ENCODE results near the gene MAP4K2.

DNA sequence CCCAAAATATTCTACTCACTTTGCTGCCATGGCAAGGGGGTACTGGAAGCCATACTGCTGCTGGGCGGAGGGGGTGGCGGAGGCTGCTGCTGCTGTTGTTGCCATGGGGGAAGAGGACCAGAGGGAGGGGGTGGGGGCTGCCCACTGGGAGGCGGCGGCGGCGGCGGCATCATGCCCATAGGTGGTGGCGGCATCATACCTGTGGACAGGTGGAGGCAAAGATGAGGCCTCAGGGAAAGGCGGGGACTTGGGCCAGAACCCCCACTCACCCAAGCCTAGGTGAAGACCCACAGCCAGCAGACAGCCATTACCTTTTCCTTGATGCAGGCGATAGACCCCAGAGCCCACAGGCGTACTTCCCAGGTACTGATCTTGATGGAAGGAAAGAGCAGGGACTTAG is 36.1 kb downstream of the MAP4K2 start:
- TF ChIP-seq, protein P1, sequence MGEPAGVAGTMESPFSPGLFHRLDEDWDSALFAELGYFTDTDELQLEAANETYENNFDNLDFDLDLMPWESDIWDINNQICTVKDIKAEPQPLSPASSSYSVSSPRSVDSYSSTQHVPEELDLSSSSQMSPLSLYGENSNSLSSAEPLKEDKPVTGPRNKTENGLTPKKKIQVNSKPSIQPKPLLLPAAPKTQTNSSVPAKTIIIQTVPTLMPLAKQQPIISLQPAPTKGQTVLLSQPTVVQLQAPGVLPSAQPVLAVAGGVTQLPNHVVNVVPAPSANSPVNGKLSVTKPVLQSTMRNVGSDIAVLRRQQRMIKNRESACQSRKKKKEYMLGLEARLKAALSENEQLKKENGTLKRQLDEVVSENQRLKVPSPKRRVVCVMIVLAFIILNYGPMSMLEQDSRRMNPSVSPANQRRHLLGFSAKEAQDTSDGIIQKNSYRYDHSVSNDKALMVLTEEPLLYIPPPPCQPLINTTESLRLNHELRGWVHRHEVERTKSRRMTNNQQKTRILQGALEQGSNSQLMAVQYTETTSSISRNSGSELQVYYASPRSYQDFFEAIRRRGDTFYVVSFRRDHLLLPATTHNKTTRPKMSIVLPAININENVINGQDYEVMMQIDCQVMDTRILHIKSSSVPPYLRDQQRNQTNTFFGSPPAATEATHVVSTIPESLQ (CRISPR knock-in tag; IDR thresholded peaks at IDR 0.05) = no peak
- TF ChIP-seq NR3C1 (CRISPR knock-in tag; conservative IDR thresholded peaks at IDR 0.05; ENCODE audit: low read depth) = no peak
- TF ChIP-seq, protein P2, sequence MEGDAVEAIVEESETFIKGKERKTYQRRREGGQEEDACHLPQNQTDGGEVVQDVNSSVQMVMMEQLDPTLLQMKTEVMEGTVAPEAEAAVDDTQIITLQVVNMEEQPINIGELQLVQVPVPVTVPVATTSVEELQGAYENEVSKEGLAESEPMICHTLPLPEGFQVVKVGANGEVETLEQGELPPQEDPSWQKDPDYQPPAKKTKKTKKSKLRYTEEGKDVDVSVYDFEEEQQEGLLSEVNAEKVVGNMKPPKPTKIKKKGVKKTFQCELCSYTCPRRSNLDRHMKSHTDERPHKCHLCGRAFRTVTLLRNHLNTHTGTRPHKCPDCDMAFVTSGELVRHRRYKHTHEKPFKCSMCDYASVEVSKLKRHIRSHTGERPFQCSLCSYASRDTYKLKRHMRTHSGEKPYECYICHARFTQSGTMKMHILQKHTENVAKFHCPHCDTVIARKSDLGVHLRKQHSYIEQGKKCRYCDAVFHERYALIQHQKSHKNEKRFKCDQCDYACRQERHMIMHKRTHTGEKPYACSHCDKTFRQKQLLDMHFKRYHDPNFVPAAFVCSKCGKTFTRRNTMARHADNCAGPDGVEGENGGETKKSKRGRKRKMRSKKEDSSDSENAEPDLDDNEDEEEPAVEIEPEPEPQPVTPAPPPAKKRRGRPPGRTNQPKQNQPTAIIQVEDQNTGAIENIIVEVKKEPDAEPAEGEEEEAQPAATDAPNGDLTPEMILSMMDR (IDR thresholded peaks at IDR 0.05) = no peak
- TF ChIP-seq ELF4 (CRISPR knock-in tag; IDR thresholded peaks at IDR 0.05; ENCODE audit: low read depth) = no peak
- TF ChIP-seq, protein P3, sequence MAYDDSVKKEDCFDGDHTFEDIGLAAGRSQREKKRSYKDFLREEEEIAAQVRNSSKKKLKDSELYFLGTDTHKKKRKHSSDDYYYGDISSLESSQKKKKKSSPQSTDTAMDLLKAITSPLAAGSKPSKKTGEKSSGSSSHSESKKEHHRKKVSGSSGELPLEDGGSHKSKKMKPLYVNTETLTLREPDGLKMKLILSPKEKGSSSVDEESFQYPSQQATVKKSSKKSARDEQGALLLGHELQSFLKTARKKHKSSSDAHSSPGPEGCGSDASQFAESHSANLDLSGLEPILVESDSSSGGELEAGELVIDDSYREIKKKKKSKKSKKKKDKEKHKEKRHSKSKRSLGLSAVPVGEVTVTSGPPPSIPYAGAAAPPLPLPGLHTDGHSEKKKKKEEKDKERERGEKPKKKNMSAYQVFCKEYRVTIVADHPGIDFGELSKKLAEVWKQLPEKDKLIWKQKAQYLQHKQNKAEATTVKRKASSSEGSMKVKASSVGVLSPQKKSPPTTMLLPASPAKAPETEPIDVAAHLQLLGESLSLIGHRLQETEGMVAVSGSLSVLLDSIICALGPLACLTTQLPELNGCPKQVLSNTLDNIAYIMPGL (CRISPR knock-in tag; IDR thresholded peaks at IDR 0.05) = no peak
- TF ChIP-seq FOXK1 (CRISPR knock-in tag; IDR thresholded peaks at IDR 0.05) = no peak
- no peak for TF ChIP-seq CBFB (CRISPR knock-in tag; IDR thresholded peaks at IDR 0.05; ENCODE audit: low read depth)
- TF ChIP-seq CREB1 (CRISPR knock-in tag; IDR thresholded peaks at IDR 0.05) = no peak
- no peak for TF ChIP-seq FOXJ3 (CRISPR knock-in tag; IDR thresholded peaks at IDR 0.05; ENCODE audit: borderline replicate concordance)
- no peak for TF ChIP-seq SOX15 (CRISPR knock-in tag; IDR thresholded peaks at IDR 0.05)
- TF ChIP-seq, protein P4, sequence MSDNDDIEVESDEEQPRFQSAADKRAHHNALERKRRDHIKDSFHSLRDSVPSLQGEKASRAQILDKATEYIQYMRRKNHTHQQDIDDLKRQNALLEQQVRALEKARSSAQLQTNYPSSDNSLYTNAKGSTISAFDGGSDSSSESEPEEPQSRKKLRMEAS (CRISPR knock-in tag; IDR thresholded peaks at IDR 0.05) = no peak
- TF ChIP-seq, protein P5, sequence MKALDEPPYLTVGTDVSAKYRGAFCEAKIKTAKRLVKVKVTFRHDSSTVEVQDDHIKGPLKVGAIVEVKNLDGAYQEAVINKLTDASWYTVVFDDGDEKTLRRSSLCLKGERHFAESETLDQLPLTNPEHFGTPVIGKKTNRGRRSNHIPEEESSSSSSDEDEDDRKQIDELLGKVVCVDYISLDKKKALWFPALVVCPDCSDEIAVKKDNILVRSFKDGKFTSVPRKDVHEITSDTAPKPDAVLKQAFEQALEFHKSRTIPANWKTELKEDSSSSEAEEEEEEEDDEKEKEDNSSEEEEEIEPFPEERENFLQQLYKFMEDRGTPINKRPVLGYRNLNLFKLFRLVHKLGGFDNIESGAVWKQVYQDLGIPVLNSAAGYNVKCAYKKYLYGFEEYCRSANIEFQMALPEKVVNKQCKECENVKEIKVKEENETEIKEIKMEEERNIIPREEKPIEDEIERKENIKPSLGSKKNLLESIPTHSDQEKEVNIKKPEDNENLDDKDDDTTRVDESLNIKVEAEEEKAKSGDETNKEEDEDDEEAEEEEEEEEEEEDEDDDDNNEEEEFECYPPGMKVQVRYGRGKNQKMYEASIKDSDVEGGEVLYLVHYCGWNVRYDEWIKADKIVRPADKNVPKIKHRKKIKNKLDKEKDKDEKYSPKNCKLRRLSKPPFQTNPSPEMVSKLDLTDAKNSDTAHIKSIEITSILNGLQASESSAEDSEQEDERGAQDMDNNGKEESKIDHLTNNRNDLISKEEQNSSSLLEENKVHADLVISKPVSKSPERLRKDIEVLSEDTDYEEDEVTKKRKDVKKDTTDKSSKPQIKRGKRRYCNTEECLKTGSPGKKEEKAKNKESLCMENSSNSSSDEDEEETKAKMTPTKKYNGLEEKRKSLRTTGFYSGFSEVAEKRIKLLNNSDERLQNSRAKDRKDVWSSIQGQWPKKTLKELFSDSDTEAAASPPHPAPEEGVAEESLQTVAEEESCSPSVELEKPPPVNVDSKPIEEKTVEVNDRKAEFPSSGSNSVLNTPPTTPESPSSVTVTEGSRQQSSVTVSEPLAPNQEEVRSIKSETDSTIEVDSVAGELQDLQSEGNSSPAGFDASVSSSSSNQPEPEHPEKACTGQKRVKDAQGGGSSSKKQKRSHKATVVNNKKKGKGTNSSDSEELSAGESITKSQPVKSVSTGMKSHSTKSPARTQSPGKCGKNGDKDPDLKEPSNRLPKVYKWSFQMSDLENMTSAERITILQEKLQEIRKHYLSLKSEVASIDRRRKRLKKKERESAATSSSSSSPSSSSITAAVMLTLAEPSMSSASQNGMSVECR (CRISPR knock-in tag; IDR thresholded peaks at IDR 0.05; ENCODE audit: borderline replicate concordance) = no peak
- TF ChIP-seq, protein P6, sequence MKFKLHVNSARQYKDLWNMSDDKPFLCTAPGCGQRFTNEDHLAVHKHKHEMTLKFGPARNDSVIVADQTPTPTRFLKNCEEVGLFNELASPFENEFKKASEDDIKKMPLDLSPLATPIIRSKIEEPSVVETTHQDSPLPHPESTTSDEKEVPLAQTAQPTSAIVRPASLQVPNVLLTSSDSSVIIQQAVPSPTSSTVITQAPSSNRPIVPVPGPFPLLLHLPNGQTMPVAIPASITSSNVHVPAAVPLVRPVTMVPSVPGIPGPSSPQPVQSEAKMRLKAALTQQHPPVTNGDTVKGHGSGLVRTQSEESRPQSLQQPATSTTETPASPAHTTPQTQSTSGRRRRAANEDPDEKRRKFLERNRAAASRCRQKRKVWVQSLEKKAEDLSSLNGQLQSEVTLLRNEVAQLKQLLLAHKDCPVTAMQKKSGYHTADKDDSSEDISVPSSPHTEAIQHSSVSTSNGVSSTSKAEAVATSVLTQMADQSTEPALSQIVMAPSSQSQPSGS (CRISPR knock-in tag; IDR thresholded peaks at IDR 0.05; ENCODE audit: borderline replicate concordance, low read depth) = no peak
